GM12878 (cell line): Measurements from ENCODE around the gene TM9SF4. TPM values are rescaled to one million over a fixed set of nuclear protein-coding genes. Genes with fewer than 3 reads are reported as not detected.
A peak's percentile ranks its signal among the peaks of the same experiment; 100 is the strongest.

Experiments used
- ATAC-seq: fragments of 200-7000 bp; cut with Tn5 transposase; 3 replicates; pipeline ENCODE4 v1.9.1; 2020; ENCODE audit warnings: mild to moderate bottlenecking, moderate library complexity
- BruUV-seq: library from RNA; stranded (reverse); fragments of 400-500 nt; replicated peaks from 2 replicates; lab custom pipeline; 2021; lab: Mats Ljungman, UMichigan
- CTCF ChIA-PET: fragments of 300-600 bp; sonication (Branson Sonifier 250); formaldehyde crosslinking; extraction: SDS; loops from one replicate; lab custom pipeline; 2021; ENCODE audit warnings: inconsistent platforms; lab: Yijun Ruan, JAX
- POLR2A ChIA-PET: fragments of 350-600 bp; formaldehyde crosslinking; extraction: SDS; loops from one replicate; lab custom pipeline; 2021; ENCODE audit warnings: inconsistent platforms; lab: Charles Lee
- RAD21 ChIA-PET: fragments of 300-600 bp; sonication (Branson Sonifier 250); formaldehyde crosslinking; loops from one replicate; lab custom pipeline; 2023; ENCODE audit warnings: antibody characterized with exemption; ENCODE audit not compliant: unreplicated experiment; lab: Charles Lee
- SMC1A ChIA-PET: fragments of 300-600 bp; sonication (Branson Sonifier 250); formaldehyde crosslinking; loops from one replicate; lab custom pipeline; 2023; ENCODE audit not compliant: unreplicated experiment, uncharacterized antibody; lab: Charles Lee
- DNase-seq: peaks from one replicate; pipeline ENCODE4 v3.0.0-alpha.2; 2011; ENCODE audit warnings: low read depth, low spot score
- FAIRE-seq: peaks from 3 replicates; lab custom pipeline; 2011; peaks lifted over from hg19 to GRCh38; lab: Jason Lieb, UNC
- H2AFZ ChIP-seq: 2 replicates; pipeline ENCODE4 v1.6.0; 2011; ENCODE audit warnings: low read depth, low read length, control low read depth; ENCODE audit not compliant: control insufficient read depth
- H3K27ac ChIP-seq: 2 replicates; pipeline ENCODE4 v1.5.1; 2011; ENCODE audit warnings: control low read depth; ENCODE audit not compliant: control insufficient read depth, insufficient read depth
- H3K27me3 ChIP-seq, 2 experiments: replicated peaks in 1 of 2; 2 replicates each; pipeline versions ENCODE4 v1.6.0 to v1.6.1; 2011; ENCODE audit warnings: low read length in 1 of 2; ENCODE audit not compliant: control insufficient read depth in 2 of 2, insufficient read depth in 2 of 2
- H3K36me3 ChIP-seq, 2 experiments: 2 replicates each; pipeline ENCODE4 v1.5.1; 2011; ENCODE audit warnings: low read length in 1 of 2; ENCODE audit not compliant: control insufficient read depth in 2 of 2, insufficient read depth in 2 of 2
- H3K4me1 ChIP-seq: 2 replicates; pipeline ENCODE4 v1.6.1; 2011; ENCODE audit warnings: mild to moderate bottlenecking, low read length, moderate library complexity, mixed read lengths; ENCODE audit not compliant: control insufficient read depth, insufficient read depth
- H3K4me2 ChIP-seq: 2 replicates; pipeline ENCODE4 v1.6.0; 2011; ENCODE audit warnings: control low read depth; ENCODE audit not compliant: control insufficient read depth, insufficient read depth
- H3K4me3 ChIP-seq: fragments of 200-600 bp; sonication (generic); 2 replicates; pipeline ENCODE4 v1.5.1; 2016
- H3K79me2 ChIP-seq: 2 replicates; pipeline ENCODE4 v1.6.0; 2011; ENCODE audit warnings: low read length; ENCODE audit not compliant: control insufficient read depth, insufficient read depth
- H3K9ac ChIP-seq: 2 replicates; pipeline ENCODE4 v1.8.0; 2011; ENCODE audit warnings: low read length, control low read depth, mixed read lengths; ENCODE audit not compliant: control insufficient read depth, insufficient read depth
- H3K9me3 ChIP-seq: replicated peaks from 3 replicates; pipeline ENCODE4 v1.5.1; 2011; ENCODE audit warnings: mild to moderate bottlenecking, low read length; ENCODE audit not compliant: control insufficient read depth, insufficient read depth
- H4K20me1 ChIP-seq: 2 replicates; pipeline ENCODE4 v1.6.0; 2011; ENCODE audit not compliant: control insufficient read depth, insufficient read depth
- BACH1 ChIP-seq: fragments of 450-650 bp; IDR thresholded peaks from 2 replicates; pipeline ENCODE4 v1.6.1; 2017; ENCODE audit warnings: mild to moderate bottlenecking, borderline replicate concordance
- CHD2 ChIP-seq: IDR thresholded peaks from 2 replicates; pipeline ENCODE4 v1.6.1; 2011; ENCODE audit warnings: low read depth, low read length, improper control_type of control experiment, borderline replicate concordance
- CREB1 ChIP-seq: IDR thresholded peaks from 2 replicates; pipeline ENCODE4 v1.6.1; 2012; ENCODE audit warnings: low read depth, mild to moderate bottlenecking, inconsistent platforms
- EGR1 ChIP-seq, 2 experiments: IDR thresholded peaks; 1 replicate in 1 of 2; 2 replicates in 1 of 2; pipeline ENCODE4 v1.6.1; 2011 to 2012; ENCODE audit warnings: low read depth in 2 of 2, low read length in 2 of 2, borderline replicate concordance in 1 of 2, mild to moderate bottlenecking in 1 of 2, moderate library complexity in 1 of 2
- EP300 ChIP-seq, 2 experiments: fragments of 150-350 bp in 1 of 2; IDR thresholded peaks; 2 replicates each; pipeline ENCODE4 v1.6.1; 2011 to 2012; ENCODE audit warnings: low read depth in 2 of 2, low read length in 2 of 2, borderline replicate concordance in 1 of 2, improper control_type of control experiment in 1 of 2, inconsistent platforms in 1 of 2; ENCODE audit not compliant: control insufficient read depth in 1 of 2
- MTA2 ChIP-seq: fragments of 450-650 bp; IDR thresholded peaks from 2 replicates; pipeline ENCODE4 v1.6.1; 2016; ENCODE audit warnings: low read depth, mild to moderate bottlenecking, moderate library complexity
- NBN ChIP-seq: fragments of 450-650 bp; IDR thresholded peaks from 2 replicates; pipeline ENCODE4 v1.6.1; 2016
- RELA ChIP-seq: fragments of 450-650 bp; IDR thresholded peaks from 2 replicates; pipeline ENCODE4 v1.8.0; 2014; ENCODE audit warnings: borderline replicate concordance; ENCODE audit not compliant: partially characterized antibody
- SMC3 ChIP-seq: IDR thresholded peaks from 2 replicates; pipeline ENCODE4 v1.6.1; 2011; ENCODE audit warnings: low read length, improper control_type of control experiment, borderline replicate concordance
- ZZZ3 ChIP-seq: IDR thresholded peaks from 2 replicates; pipeline ENCODE4 v1.6.1; 2011; ENCODE audit warnings: low read depth; ENCODE audit not compliant: control insufficient read depth, insufficient read length
- WGBS: methylation state at CpG from one replicate; pipeline ENCODE4 v1.1.6; 2016; ENCODE audit warnings: low lambda C conversion rate; ENCODE audit not compliant: insufficient replicate concordance, insufficient coverage; ENCODE audit errors: missing lambda C conversion rate; 5-methylcytosine and 5-hydroxymethylcytosine counted together
- in situ Hi-C: fragments of 300-500 bp; cut with MboI; formaldehyde crosslinking; loops from 9 replicates; pipeline ENCODE4 v1.14.3; 2018; ENCODE audit warnings: mixed read lengths
- intact Hi-C: fragments of 100-400 bp; cut with micrococcal nuclease; formaldehyde crosslinking; loops from one replicate; pipeline ENCODE4 v1.14.2; 2022; ENCODE audit not compliant: unreplicated experiment
- polyA plus RNA-seq, 11 experiments: library from polyadenylated mRNA; depleted of rRNA in 4 of 11; unstranded in 6 of 11; stranded (reverse) in 5 of 11; fragments of >200 nt; fragmentation: Nextera tagmentation in 4 of 11; fragmentation: Illumina TruSeq in 1 of 11; extraction: Ambion mirVana in 4 of 11; extraction: Trizol in 1 of 11; gene quantifications; 1 replicate in 1 of 11; 2 replicates in 10 of 11; pipeline versions ENCODE4 v1.2.1 to v1.2.3, GENCODE V29; 2011 to 2016; ENCODE audit warnings: inconsistent platforms in 2 of 11, missing spikeins in 2 of 11, low read depth in 1 of 11
- total RNA-seq, 4 experiments: library from RNA; depleted of rRNA in 3 of 4; stranded (reverse); fragments of >200 nt in 3 of 4; fragmentation: Illumina TruSeq in 1 of 4; extraction: Trizol in 1 of 4; gene quantifications; 2 replicates each; pipeline versions ENCODE4 v1.2.1 to v1.2.3, GENCODE V29; 2013 to 2021
- TF ChIP-seq, protein P1 (sequence below): IDR thresholded peaks from 2 replicates; pipeline ENCODE4 v1.6.1; 2011; ENCODE audit warnings: borderline replicate concordance, low read depth, mild to moderate bottlenecking, moderate library complexity, mixed read lengths, low read length; ENCODE audit not compliant: insufficient read depth; ENCODE audit errors: extremely low read length
- TF ChIP-seq, protein P2 (sequence below): fragments of 450-650 bp; IDR thresholded peaks from 2 replicates; pipeline ENCODE4 v1.6.1; 2017; ENCODE audit warnings: mild to moderate bottlenecking, moderate library complexity

TM9SF4 gene
- total and polyA plus RNA-seq, 10 of the 15 experiments (the other 5 are each of a cell fraction or from before 2014, with no cell fraction given): 8.5 to 47.8 (median 24.3) TPM

DNA sequence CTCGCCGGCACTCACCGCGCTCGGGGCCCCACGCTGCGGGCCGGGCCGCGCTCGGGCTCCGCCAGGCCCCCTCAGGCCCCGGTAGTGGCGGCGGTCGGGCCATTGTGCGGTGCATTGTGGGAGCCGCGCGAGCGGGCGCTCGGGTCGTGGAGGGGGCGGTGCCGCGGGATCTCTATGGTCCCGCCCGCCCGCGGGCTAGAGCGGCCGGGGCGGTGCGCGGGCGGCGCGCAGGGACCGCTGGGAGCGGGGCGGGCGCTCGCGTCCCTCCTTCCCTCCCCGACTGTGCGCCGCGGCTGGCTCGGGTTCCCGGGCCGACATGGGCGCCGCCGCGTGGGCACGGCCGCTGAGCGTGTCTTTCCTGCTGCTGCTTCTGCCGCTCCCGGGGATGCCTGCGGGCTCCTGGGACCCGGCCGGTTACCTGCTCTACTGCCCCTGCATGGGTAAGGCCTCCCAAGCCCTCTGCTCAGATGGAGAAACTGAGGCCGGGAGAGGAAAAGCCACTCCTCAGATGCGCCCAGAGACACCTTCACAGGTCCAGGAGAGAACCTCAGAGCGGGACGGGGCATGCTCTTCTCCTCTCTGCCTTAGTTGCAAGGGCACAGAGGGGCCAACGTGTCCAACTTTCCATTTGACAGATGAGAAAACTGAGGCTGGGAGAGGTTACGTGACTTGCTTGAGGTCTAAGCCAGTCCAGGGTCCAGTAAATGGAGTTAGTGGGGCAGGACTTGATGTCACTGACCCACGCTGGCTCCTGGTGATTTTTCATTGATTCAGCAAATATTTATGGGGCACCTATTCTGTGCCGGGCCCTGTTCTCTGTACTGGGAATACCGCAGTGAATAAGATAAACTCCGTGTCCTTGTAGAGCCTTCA is 98.3 kb downstream of the TM9SF4 start, which contains the start of the genes PLAGL2 and POFUT1:
TSS of gene PLAGL2 (minus strand) at position 118 of the 873 bp plus-strand sequence. CDS start 5,565 bp downstream, outside the sequence.
TSS of gene POFUT1 (plus strand) at position 255 of the 873 bp plus-strand sequence. CDS start at position 317, 62 bp downstream.
- CTCF ChIA-PET: no interaction called here
- in situ Hi-C loops: no loop called here
- POLR2A ChIA-PET: interaction anchor here (0.6 kb wide), 1 partner anchor 1887 kb away, joined by 7 read pairs; no protein-coding TSS in a partner anchor
- TF ChIP-seq MTA2 (no peak), ZZZ3 (no peak), EGR1 (IDR thresholded peaks at IDR 0.05; ENCODE audit: borderline replicate concordance in 1 of 2, low read depth in 2 of 2, low read length in 2 of 2) (peak in 1 of 2 experiments; percentile 96; a peak in 2 of 3 replicates), CHD2 (no peak), CREB1 (peak; percentile 32; the same call in 1 of the 2 replicates), NBN (peak; percentile 42; the same call in 1 of the 2 replicates), SMC3 (0 out of 2 replicates have a peak, but pooled peaks have one; percentile 14), EP300 (IDR thresholded peaks at IDR 0.05; ENCODE audit: borderline replicate concordance in 1 of 2, control insufficient read depth in 1 of 2, low read depth in 2 of 2, low read length in 2 of 2) (peak in 1 of 2 experiments; percentile 58; a peak in 2 of 4 replicates), BACH1 (peak; percentile 92), RELA (peak; percentile 36)
- TF ChIP-seq, protein P1, sequence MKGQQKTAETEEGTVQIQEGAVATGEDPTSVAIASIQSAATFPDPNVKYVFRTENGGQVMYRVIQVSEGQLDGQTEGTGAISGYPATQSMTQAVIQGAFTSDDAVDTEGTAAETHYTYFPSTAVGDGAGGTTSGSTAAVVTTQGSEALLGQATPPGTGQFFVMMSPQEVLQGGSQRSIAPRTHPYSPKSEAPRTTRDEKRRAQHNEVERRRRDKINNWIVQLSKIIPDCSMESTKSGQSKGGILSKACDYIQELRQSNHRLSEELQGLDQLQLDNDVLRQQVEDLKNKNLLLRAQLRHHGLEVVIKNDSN: no peak
- TF ChIP-seq, protein P2, sequence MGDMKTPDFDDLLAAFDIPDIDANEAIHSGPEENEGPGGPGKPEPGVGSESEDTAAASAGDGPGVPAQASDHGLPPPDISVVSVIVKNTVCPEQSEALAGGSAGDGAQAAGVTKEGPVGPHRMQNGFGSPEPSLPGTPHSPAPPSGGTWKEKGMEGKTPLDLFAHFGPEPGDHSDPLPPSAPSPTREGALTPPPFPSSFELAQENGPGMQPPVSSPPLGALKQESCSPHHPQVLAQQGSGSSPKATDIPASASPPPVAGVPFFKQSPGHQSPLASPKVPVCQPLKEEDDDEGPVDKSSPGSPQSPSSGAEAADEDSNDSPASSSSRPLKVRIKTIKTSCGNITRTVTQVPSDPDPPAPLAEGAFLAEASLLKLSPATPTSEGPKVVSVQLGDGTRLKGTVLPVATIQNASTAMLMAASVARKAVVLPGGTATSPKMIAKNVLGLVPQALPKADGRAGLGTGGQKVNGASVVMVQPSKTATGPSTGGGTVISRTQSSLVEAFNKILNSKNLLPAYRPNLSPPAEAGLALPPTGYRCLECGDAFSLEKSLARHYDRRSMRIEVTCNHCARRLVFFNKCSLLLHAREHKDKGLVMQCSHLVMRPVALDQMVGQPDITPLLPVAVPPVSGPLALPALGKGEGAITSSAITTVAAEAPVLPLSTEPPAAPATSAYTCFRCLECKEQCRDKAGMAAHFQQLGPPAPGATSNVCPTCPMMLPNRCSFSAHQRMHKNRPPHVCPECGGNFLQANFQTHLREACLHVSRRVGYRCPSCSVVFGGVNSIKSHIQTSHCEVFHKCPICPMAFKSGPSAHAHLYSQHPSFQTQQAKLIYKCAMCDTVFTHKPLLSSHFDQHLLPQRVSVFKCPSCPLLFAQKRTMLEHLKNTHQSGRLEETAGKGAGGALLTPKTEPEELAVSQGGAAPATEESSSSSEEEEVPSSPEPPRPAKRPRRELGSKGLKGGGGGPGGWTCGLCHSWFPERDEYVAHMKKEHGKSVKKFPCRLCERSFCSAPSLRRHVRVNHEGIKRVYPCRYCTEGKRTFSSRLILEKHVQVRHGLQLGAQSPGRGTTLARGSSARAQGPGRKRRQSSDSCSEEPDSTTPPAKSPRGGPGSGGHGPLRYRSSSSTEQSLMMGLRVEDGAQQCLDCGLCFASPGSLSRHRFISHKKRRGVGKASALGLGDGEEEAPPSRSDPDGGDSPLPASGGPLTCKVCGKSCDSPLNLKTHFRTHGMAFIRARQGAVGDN: peak; percentile 81

More for the DNA sequence above, 98.3 kb downstream of the TM9SF4 start, which contains the start of the genes PLAGL2 and POFUT1:
- H3K4me3 ChIP-seq: peak within 1 kb of the TSS; percentile 99
- FAIRE-seq: no peak
- H3K9me3 ChIP-seq: no peaks in the 10 kb centered on the region
- H3K9ac ChIP-seq: peak within 1 kb of the TSS; percentile 98
- peaks cover 67% of the 10 kb centered on the region for H3K79me2 ChIP-seq
- H3K36me3 ChIP-seq: peaks cover 0 to 3% of the 10 kb centered on the region in 2 experiments; a peak in 2 of 4 replicates
- H4K20me1 ChIP-seq: no peaks in the 10 kb centered on the region; the same call in 1 of the 2 replicates
- BruUV-seq: TSS peak; percentile 76
- peak within 1 kb of the TSS; percentile 73 for H2AFZ ChIP-seq
- peak; percentile 37 for DNase-seq
- ATAC-seq: peak; percentile 92
- intact Hi-C loops: loop anchor here (2.0 to 5.0 kb wide), 3 partner anchors 79 to 176 kb away; partner anchors contain the start of gene ASXL1
- peaks cover 20% of the 10 kb centered on the region for H3K4me1 ChIP-seq
- 2% methylated on average over 48 of the region's 74 CpGs for WGBS
- no peaks in the 10 kb centered on the region for H3K27me3 ChIP-seq
- peak within 1 kb of the TSS; percentile 84 for H3K27ac ChIP-seq
- peak within 1 kb of the TSS; percentile 85 for H3K4me2 ChIP-seq
- ChIA-PET RAD21 (interaction anchor here (0.6 to 1.2 kb wide), 2 partner anchors 77 to 388 kb away, joined by 4 to 6 read pairs; no protein-coding TSS in a partner anchor), SMC1A (interaction anchor here (0.9 kb wide), 1 partner anchor 50 kb away, joined by 3 read pairs; no protein-coding TSS in a partner anchor)
